ENCODE results near the gene SMYD3. TPM values are rescaled to one million over a fixed set of nuclear protein-coding genes. Genes with fewer than 3 reads are reported as not detected.

The SMYD3 gene
- total RNA-seq, 1 experiment from 2014 or later = 25.5 TPM

DNA sequence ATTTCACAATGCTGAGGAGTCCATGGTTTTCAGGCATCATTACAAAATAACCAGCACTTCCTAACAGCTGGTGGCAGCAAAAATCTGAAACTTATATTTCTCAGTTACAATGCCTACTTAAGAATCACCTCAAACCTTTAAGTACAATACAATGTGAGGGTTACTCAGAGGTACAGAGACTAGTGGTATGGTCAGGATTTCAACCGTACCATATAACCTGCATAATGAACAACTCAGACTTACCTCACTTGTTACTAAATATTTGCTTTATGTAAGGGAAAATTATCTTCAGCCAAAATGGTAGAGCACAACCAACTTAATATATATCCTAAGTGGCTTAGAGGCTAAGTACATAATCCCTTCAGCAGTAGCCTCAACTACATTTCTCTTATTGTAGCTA lies 344.5 kb downstream of the SMYD3 start:
- WGBS (ENCODE audit: extremely low coverage, insufficient read length, low lambda C conversion rate) = no CpG with 5 or more reads among the region's 1 CpG
- H3K4me1 ChIP-seq (ENCODE audit: insufficient read depth, low read length) = no peaks in the 10 kb centered on the region
- no peak overlapping the region for H2AFZ ChIP-seq (ENCODE audit: low read length)
- no peak overlapping the region for H2BK12ac ChIP-seq (ENCODE audit: insufficient read length, low read depth, low read length)
- no peak overlapping the region for H3K4ac ChIP-seq (ENCODE audit: low read depth, low read length)
- H2AK5ac ChIP-seq (ENCODE audit: insufficient read length, low read length) = no peak overlapping the region
- H3K27me3 Mint-ChIP-seq (ENCODE audit: low read depth) = no peaks in the 10 kb centered on the region
- H3K23me2 ChIP-seq (ENCODE audit: insufficient read length, low read depth, low read length, poor library complexity, severe bottlenecking) = no peaks in the 10 kb centered on the region
- H3K9me3 ChIP-seq (ENCODE audit: control insufficient read depth, low read depth, low read length) = no peaks in the 10 kb centered on the region
- H3K4me2 ChIP-seq (ENCODE audit: insufficient read depth, insufficient read length, low read length) = no peak overlapping the region
- H3K27ac ChIP-seq (ENCODE audit: insufficient read length, low read depth, low read length) = no peak overlapping the region
- H4K91ac ChIP-seq (ENCODE audit: insufficient read length, low read depth, low read length) = no peak overlapping the region
- TF ChIP-seq, protein P1, sequence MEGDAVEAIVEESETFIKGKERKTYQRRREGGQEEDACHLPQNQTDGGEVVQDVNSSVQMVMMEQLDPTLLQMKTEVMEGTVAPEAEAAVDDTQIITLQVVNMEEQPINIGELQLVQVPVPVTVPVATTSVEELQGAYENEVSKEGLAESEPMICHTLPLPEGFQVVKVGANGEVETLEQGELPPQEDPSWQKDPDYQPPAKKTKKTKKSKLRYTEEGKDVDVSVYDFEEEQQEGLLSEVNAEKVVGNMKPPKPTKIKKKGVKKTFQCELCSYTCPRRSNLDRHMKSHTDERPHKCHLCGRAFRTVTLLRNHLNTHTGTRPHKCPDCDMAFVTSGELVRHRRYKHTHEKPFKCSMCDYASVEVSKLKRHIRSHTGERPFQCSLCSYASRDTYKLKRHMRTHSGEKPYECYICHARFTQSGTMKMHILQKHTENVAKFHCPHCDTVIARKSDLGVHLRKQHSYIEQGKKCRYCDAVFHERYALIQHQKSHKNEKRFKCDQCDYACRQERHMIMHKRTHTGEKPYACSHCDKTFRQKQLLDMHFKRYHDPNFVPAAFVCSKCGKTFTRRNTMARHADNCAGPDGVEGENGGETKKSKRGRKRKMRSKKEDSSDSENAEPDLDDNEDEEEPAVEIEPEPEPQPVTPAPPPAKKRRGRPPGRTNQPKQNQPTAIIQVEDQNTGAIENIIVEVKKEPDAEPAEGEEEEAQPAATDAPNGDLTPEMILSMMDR (conservative IDR thresholded peaks at IDR 0.05) = no peak
- H3K9ac ChIP-seq (ENCODE audit: extremely low read depth, insufficient read length, low read length) = no peak overlapping the region
- H3K79me1 ChIP-seq (ENCODE audit: insufficient read depth, low read depth, low read length, poor library complexity, severe bottlenecking) = no peaks in the 10 kb centered on the region
- no peak overlapping the region for H2BK15ac ChIP-seq (ENCODE audit: low read depth, low read length)
- H3K27me3 ChIP-seq (ENCODE audit: insufficient read depth, low read length) = no peaks in the 10 kb centered on the region
- peaks cover 6 to 20% of the 10 kb centered on the region in 2 experiments for H3K4me1 Mint-ChIP-seq
- no peak overlapping the region for H2BK5ac ChIP-seq (ENCODE audit: insufficient read length, low read length)
- no peak overlapping the region for H3K14ac ChIP-seq (ENCODE audit: insufficient read depth, low read length)
- H2BK20ac ChIP-seq (ENCODE audit: low read depth, low read length, poor library complexity, severe bottlenecking) = no peak overlapping the region
- H3T11ph ChIP-seq (ENCODE audit: low read length) = no peak overlapping the region
- no peak overlapping the region for H3K56ac ChIP-seq (ENCODE audit: insufficient read length, low read depth, low read length)
- no peak overlapping the region for H2BK120ac ChIP-seq (ENCODE audit: low read depth, low read length, poor library complexity, severe bottlenecking)
- no peaks in the 10 kb centered on the region for H4K20me1 ChIP-seq (ENCODE audit: control insufficient read depth, insufficient read depth, insufficient read length)
- no peaks in the 10 kb centered on the region for H3K36me3 Mint-ChIP-seq (ENCODE audit: insufficient read depth in 1 of 3, low read depth in 3 of 3)
- no peaks in the 10 kb centered on the region for H3K79me2 ChIP-seq (ENCODE audit: insufficient read depth, low read length)
- no peak for DNase-seq
- no peak overlapping the region for H3K18ac ChIP-seq (ENCODE audit: insufficient read length, low read depth, low read length)
- H3K4me3 Mint-ChIP-seq = no peak overlapping the region
- no peak overlapping the region for H4K5ac ChIP-seq (ENCODE audit: insufficient read length, low read depth, low read length)
- H3K9me3 Mint-ChIP-seq = no peaks in the 10 kb centered on the region; a peak in 1 of 5 replicates
- H4K8ac ChIP-seq (replicated peaks; ENCODE audit: insufficient read length, low read depth, low read length) = no peak overlapping the region
- no peak overlapping the region for H3K27ac Mint-ChIP-seq
- no peak overlapping the region for H3K23ac ChIP-seq (ENCODE audit: insufficient read length, low read depth, low read length)

Measured in H9 (cell line).